BLaER1 treated with 17β-estradiol and CSF1 and Interleukin-3, amounts not matched to agents 10 nM and 100 nM (cell line): ENCODE data around the gene TGOLN2.

Experiments used
- H3K27ac ChIP-seq, 11 experiments: shearing (Covaris generic); formaldehyde crosslinking; 2 replicates each; pipeline ENCODE4 v1.8.1; 2022
- H3K27me3 ChIP-seq, 11 experiments: shearing (Covaris generic); formaldehyde crosslinking; 2 replicates each; pipeline ENCODE4 v1.8.1; 2022
- H3K36me3 ChIP-seq, 11 experiments: shearing (Covaris generic); formaldehyde crosslinking; 2 replicates each; pipeline ENCODE4 v1.8.1; 2022
- H3K4me1 ChIP-seq, 10 experiments: shearing (Covaris generic); formaldehyde crosslinking; 2 replicates each; pipeline ENCODE4 v1.8.1; 2022
- H3K4me2 ChIP-seq, 11 experiments: shearing (Covaris generic); formaldehyde crosslinking; 2 replicates each; pipeline ENCODE4 v1.8.1; 2022
- H3K4me3 ChIP-seq, 10 experiments: shearing (Covaris generic); formaldehyde crosslinking; 2 replicates each; pipeline ENCODE4 v1.8.1; 2022
- H3K9ac ChIP-seq, 11 experiments: shearing (Covaris generic); formaldehyde crosslinking; 2 replicates each; pipeline ENCODE4 v1.8.1; 2022
- H3K9me3 ChIP-seq, 11 experiments: shearing (Covaris generic); formaldehyde crosslinking; replicated peaks in 1 of 11; 2 replicates each; pipeline ENCODE4 v1.8.1; 2022
- H4K20me1 ChIP-seq, 11 experiments: shearing (Covaris generic); formaldehyde crosslinking; 2 replicates each; pipeline ENCODE4 v1.8.1; 2022
- Cebpa-rat ChIP-seq, 11 experiments: shearing (Covaris generic); IDR thresholded peaks; 2 replicates each; pipeline ENCODE4 v1.8.1; 2022

TGOLN2 gene

GRCh38 chr2:85307527-85307897 is 20.3 kb downstream of the TGOLN2 start:
- H3K4me1 ChIP-seq = peaks cover 50 to 63% (median 55%) of the 10 kb centered on the region in 10 experiments
- TF ChIP-seq Cebpa-rat (IDR thresholded peaks at IDR 0.05) = no peak
- H3K27ac ChIP-seq = peak overlapping the region; percentile 32 to 72 (median 60); a peak in 19 of 22 replicates
- no peaks in the 10 kb centered on the region for H3K27me3 ChIP-seq
- H3K9ac ChIP-seq = peak overlapping the region; percentile 27 to 73 (median 58)
- H3K4me3 ChIP-seq = peak overlapping the region in 7 of 10 experiments; percentile 1 to 56 (median 18); a peak in 7 of 20 replicates
- H3K4me2 ChIP-seq = peak overlapping the region; percentile 46 to 78 (median 66)
- H3K9me3 ChIP-seq = no peaks in the 10 kb centered on the region
- peaks cover 0 to 14% (median 0%) of the 10 kb centered on the region in 11 experiments; a peak in 5 of 22 replicates for H3K36me3 ChIP-seq
- H4K20me1 ChIP-seq = peaks cover 0 to 16% (median 0%) of the 10 kb centered on the region in 11 experiments; a peak in 5 of 22 replicates

DNA sequence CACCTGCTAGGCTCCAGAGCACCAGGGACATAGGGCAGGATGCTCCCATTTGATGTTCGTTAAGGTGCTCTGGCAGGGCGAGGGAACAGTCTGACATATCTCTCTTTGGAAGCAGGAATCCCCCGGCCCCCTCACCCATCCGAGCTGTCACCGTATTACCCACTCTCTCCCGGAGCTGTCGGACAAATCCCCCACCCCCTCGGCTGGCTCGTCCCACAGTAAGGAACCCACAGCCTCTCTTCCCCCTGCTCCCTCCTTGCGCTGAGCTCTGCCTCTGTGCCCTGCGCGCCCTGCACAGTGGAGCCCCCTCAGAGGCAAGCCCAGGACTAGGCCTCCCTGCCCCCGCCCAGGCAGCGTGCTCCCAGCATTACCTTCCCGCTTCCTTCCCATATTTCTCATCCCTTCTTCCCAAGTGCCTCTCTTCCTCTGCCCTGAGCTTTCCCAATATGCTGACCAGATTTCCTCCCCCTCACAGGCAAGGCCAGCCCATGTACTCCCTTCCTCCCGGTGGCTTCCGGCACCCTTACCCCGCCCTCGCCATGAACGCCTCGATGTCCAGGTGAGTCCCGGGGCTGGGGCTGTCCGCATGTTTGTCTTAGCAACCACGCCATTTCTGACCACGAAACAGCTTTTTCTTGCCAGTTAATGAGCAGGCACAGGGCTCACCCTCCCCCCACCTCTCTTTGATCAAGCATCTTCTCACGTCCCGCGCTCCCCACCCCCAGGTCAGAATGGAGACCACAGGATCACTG is 23.8 kb downstream of the TGOLN2 start:
- Histone ChIP-seq H3K27ac (no peak overlapping the region), H3K4me3 (no peak overlapping the region), H3K9me3 (no peaks in the 10 kb centered on the region), H3K27me3 (no peaks in the 10 kb centered on the region), H3K36me3 (no peaks in the 10 kb centered on the region), H4K20me1 (no peaks in the 10 kb centered on the region), H3K9ac (no peak overlapping the region), H3K4me1 (peaks cover 22 to 31% (median 27%) of the 10 kb centered on the region in 10 experiments), H3K4me2 (no peak overlapping the region)
- no peak for TF ChIP-seq Cebpa-rat (IDR thresholded peaks at IDR 0.05)

DNA sequence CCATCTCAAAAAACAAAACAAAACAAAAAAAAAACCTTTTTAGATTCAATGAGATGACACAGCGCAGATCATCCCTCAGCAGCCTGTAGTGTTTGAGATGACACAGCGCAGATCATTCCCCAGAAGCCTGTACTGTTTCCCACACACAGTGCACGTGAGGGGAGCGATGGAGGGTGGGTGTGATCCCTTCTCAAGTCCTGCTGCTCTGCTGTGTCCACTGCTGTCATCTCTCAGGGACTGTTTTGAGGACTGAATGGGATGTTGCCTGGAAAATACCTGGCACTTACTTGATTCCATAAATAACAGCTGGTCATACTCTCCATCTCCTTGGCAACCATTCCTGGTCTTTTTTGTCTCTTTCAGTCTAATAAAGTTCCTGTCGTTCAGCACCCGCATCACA is 25.7 kb downstream of the TGOLN2 start:
- Histone ChIP-seq H3K27ac (no peak overlapping the region), H3K9me3 (no peaks in the 10 kb centered on the region), H3K9ac (no peak overlapping the region), H3K36me3 (no peaks in the 10 kb centered on the region), H3K4me1 (peaks cover 5 to 14% (median 11%) of the 10 kb centered on the region in 10 experiments; a peak in 19 of 20 replicates), H4K20me1 (no peaks in the 10 kb centered on the region), H3K4me3 (no peak overlapping the region), H3K27me3 (no peaks in the 10 kb centered on the region), H3K4me2 (no peak overlapping the region)
- TF ChIP-seq Cebpa-rat (IDR thresholded peaks at IDR 0.05) = no peak

- TF ChIP-seq Cebpa-rat (IDR thresholded peaks at IDR 0.05) = no peak
- Histone ChIP-seq H3K4me1 (peaks cover 7 to 42% (median 19%) of the 10 kb centered on the region in 10 experiments; a peak in 19 of 20 replicates), H3K9ac (no peak overlapping the region), H3K27me3 (no peaks in the 10 kb centered on the region), H3K27ac (peak overlapping the region in 2 of 11 experiments; percentile 15 to 32; a peak in 3 of 22 replicates), H3K4me3 (0 out of 20 replicates have a peak overlapping the region, but pooled peaks of 1 of the 10 experiments have one; percentile 6), H3K4me2 (peak overlapping the region; percentile 24 to 63 (median 36); a peak in 17 of 22 replicates), H4K20me1 (no peaks in the 10 kb centered on the region), H3K9me3 (no peaks in the 10 kb centered on the region), H3K36me3 (no peaks in the 10 kb centered on the region)
Measured at GRCh38 chr2:85291425-85292023, 36.3 kb downstream of the TGOLN2 start.

DNA sequence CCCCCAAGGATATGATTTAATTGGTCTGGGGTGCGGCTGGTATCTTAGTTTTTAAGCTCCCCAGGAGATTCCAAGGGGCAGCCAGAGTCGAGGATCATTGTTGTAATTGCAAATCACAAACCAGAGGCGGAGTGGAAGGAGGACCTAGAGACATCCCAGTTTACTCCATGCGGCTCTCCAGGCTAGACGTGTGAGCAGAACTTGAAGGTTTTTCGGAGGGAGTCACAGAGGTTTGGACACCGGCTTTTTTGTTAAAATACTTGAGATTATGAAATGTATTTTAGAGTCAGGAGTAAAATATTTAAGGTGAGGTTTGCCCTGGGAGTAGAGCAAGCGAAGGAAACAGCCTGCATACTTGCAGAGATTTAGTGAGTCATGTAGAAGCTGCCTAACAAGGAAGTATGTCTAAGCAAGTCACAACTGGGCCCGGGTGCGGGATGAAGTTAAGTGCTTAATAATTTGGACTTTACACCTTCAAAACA is 39.5 kb downstream of the TGOLN2 start:
- Histone ChIP-seq H3K9me3 (no peaks in the 10 kb centered on the region), H3K4me3 (no peak overlapping the region), H3K27me3 (no peaks in the 10 kb centered on the region), H3K27ac (no peak overlapping the region), H3K4me2 (peak overlapping the region in 1 of 11 experiments; percentile 10; a peak in 1 of 22 replicates), H4K20me1 (no peaks in the 10 kb centered on the region), H3K36me3 (no peaks in the 10 kb centered on the region), H3K4me1 (peaks cover 7 to 44% (median 21%) of the 10 kb centered on the region in 10 experiments; a peak in 19 of 20 replicates), H3K9ac (no peak overlapping the region)
- no peak for TF ChIP-seq Cebpa-rat (IDR thresholded peaks at IDR 0.05)

- Histone ChIP-seq H4K20me1 (no peaks in the 10 kb centered on the region), H3K27ac (no peak overlapping the region), H3K9me3 (no peaks in the 10 kb centered on the region), H3K36me3 (no peaks in the 10 kb centered on the region), H3K9ac (no peak overlapping the region), H3K4me2 (peak overlapping the region in 1 of 11 experiments; percentile 34; a peak in 3 of 22 replicates), H3K4me3 (no peak overlapping the region), H3K27me3 (no peaks in the 10 kb centered on the region), H3K4me1 (peaks cover 7 to 44% (median 21%) of the 10 kb centered on the region in 10 experiments; a peak in 19 of 20 replicates)
- no peak for TF ChIP-seq Cebpa-rat (IDR thresholded peaks at IDR 0.05)
Measured at GRCh38 chr2:85287721-85288120, 40.1 kb downstream of the TGOLN2 start.

DNA sequence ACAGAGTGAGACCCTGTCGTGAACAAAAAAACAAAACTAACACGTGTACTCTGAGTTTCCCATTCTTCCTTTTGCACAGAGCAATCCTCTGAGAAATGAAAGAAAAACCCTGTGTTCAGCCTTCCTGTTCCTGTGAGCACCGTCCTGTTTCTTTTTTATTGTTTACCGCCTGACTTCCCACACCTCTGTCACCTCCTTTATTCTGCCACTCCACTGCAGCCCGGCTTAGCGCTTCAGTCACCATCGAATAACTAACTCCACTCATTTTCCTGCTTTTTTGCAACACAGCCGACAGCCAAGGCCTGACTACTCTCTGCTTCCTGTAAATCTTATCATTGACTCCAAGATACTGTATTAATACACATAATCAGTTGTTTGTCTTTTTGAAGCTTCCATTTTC is 40.9 kb downstream of the TGOLN2 start:
- peaks cover 7 to 44% (median 21%) of the 10 kb centered on the region in 10 experiments; a peak in 19 of 20 replicates for H3K4me1 ChIP-seq
- no peak overlapping the region for H3K4me3 ChIP-seq
- no peak for TF ChIP-seq Cebpa-rat (IDR thresholded peaks at IDR 0.05)
- no peaks in the 10 kb centered on the region for H3K9me3 ChIP-seq
- H3K27me3 ChIP-seq = no peaks in the 10 kb centered on the region
- peak overlapping the region; percentile 31 to 65 (median 48) for H3K4me2 ChIP-seq
- peak overlapping the region in 3 of 11 experiments; percentile 4 to 26 (median 11); a peak in 5 of 22 replicates for H3K9ac ChIP-seq
- peak overlapping the region in 1 of 11 experiments; percentile 18; a peak in 1 of 22 replicates for H3K27ac ChIP-seq
- no peaks in the 10 kb centered on the region for H4K20me1 ChIP-seq
- H3K36me3 ChIP-seq = no peaks in the 10 kb centered on the region

- H4K20me1 ChIP-seq = no peaks in the 10 kb centered on the region
- no peaks in the 10 kb centered on the region for H3K36me3 ChIP-seq
- no peaks in the 10 kb centered on the region for H3K9me3 ChIP-seq
- H3K4me3 ChIP-seq = no peak overlapping the region
- H3K4me2 ChIP-seq = no peak overlapping the region
- H3K27ac ChIP-seq = no peak overlapping the region
- H3K4me1 ChIP-seq = peaks cover 0 to 21% (median 11%) of the 10 kb centered on the region in 10 experiments; a peak in 17 of 20 replicates
- TF ChIP-seq Cebpa-rat (IDR thresholded peaks at IDR 0.05) = no peak
- no peaks in the 10 kb centered on the region for H3K27me3 ChIP-seq
- no peak overlapping the region for H3K9ac ChIP-seq
Measured at GRCh38 chr2:85283641-85284040, 44.1 kb downstream of the TGOLN2 start.

DNA sequence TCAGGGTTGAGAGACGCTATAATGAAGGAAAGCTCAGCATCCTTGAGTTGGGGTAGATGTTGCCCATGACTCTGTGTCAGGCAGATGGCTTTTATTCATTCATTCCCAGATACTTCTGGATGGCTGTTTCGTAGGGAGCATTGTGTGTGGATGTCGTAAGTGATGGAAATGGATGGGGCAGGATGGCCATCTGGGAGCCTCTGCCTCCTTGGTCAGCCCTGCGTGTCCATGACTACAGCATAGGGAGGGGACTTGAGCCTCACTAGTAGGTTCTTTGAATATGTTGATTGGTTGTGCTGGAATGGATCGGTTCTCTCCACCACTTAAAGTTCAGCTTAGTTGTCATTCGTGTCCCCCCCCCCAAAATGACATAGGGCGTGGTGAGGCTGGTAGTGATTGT is 44.9 kb downstream of the TGOLN2 start:
- H4K20me1 ChIP-seq = no peaks in the 10 kb centered on the region
- no peaks in the 10 kb centered on the region for H3K36me3 ChIP-seq
- no peaks in the 10 kb centered on the region for H3K9me3 ChIP-seq
- H3K27me3 ChIP-seq = no peaks in the 10 kb centered on the region
- H3K4me2 ChIP-seq = no peak overlapping the region
- H3K27ac ChIP-seq = no peak overlapping the region
- peaks cover 0 to 18% (median 9%) of the 10 kb centered on the region in 10 experiments; a peak in 17 of 20 replicates for H3K4me1 ChIP-seq
- H3K4me3 ChIP-seq = no peak overlapping the region
- no peak for TF ChIP-seq Cebpa-rat (IDR thresholded peaks at IDR 0.05)
- no peak overlapping the region for H3K9ac ChIP-seq
